SW 1271 (cell line): ENCODE measurements around the gene INAVA.
"Not testable (repeated sequence)": the region's sequence is repeated elsewhere in the genome, so short reads cannot be mapped to it uniquely, and the experiment has no call there.

Experiments used
- DNase-seq, 2 experiments: peaks; one replicate each; lab custom pipeline; 2025; lab: John Stamatoyannopoulos, UW

INAVA gene

DNA sequence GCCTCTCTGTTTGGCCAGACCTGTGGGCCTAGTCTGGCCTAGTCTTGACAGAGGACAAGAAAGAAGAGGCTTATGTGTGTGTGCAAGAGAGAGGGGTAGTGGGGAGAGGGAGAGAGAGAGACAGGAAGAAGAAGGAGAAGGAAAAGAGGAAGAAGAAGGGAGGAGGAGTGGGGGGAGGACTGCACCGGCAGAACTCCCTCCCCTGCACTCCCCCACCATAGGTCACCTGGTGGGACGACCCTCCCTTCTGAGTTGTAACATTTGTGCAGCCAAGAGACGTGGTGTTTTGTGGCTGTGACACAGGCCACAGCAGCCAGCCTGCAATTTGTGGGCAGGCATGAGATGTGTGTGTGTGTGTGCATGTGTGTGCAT lies 4.3 kb downstream of the INAVA start:
- no peak for DNase-seq

DNA sequence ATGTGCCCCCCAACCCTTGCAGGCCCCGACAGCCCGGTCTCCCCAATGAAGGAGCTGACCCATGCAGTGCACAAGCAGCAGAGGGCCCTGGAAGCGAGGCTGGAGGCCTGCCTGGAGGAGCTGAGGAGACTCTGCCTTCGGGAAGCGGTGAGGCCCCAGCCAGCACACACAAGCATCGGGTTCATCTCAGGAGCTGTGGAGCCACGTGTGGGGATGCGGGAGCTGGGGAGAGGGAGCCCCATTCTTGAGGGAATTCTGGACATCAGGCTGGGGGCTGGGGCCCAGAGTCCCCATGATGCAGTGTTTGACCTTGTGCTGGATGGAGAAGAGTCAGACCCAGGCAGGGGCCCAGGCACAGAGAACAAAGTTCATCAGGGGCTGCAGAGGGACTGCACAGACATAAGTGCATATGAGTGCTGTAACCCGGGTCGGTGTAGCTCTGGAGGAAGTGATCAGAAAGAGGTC lies 4.8 kb downstream of the INAVA start:
- DNase-seq: no peak

DNA sequence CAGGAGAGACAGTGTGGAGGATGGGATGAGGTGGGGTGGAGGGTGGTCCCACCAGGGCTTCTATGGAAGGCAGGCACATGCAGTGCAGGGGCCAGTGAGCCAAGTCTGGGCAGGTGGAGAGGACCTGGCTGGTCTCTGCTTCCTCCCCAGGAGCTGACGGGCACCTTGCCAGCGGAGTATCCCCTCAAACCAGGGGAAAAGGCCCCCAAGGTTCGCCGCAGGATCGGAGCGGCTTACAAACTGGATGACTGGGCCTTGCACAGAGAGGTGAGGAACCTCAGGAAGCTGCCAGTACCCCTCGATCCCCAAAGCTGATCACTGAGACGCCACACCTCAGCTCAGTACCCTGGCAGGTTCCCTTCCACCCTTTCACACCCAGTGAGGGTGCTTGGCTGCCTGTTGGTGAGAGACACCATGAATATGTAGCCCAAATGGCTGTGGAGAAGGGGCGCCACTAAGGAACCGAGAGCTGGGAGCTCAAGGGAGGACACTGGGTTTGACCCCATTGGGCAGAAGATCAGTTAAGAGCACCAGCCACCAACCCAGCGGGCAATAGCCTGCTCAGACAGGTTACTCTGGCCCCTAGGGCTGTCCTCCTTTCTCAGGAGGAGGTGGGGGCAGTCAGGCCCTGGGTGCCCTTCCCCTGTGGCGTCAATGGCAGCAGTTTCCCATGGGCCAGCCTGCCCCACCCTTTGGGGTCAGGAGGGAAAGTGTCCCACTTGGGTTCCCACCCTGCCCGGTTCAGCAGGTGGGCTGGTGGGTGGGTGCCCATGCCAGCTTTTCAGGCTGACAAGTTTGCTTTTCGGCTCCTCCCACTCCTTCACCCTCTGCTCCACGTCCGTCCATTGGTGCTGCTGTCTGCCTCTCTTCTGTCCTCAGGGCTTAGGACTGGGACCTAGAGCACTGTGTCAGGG lies 5.5 kb downstream of the INAVA start:
- DNase-seq: no peak

DNA sequence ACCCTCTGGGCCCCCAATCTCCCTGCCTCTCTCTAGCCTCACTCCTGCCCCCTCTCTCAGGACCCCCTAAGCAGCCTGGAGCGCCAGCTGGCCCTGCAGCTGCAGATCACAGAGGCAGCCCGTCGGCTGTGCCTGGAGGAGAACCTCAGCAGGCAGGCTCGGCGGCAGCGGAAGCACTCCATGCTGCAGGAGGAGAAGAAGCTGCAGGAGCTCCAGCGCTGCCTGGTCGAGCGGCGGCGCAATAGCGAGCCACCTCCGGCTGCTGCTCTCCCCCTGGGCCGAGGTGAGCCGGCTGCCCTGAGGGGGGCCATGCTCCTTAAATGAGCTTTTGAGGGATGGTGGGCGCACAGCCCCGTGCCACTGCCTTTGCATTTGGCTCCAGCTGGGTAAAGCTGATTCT lies 6.2 kb downstream of the INAVA start:
- DNase-seq: no peak

DNA sequence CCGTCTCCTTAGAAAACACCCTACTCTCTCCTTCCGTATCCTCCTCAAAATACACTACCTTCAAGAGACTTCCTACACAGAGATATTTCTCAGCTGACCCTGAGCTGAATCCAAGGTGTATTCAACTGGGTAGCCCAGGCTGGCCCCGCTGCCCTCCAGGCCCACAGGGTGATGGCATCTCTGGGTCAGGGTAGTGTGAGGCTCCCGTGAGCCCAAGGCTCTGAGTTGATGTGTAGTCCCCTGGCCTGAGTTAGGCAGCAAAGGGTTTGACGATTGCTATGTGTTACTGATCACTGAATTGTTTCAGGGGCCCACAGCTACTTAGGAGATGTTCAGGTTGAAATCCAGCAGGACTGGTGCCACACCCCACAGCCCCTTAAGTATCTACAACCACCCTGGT lies 6.7 kb downstream of the INAVA start:
- DNase-seq: no peak

DNA sequence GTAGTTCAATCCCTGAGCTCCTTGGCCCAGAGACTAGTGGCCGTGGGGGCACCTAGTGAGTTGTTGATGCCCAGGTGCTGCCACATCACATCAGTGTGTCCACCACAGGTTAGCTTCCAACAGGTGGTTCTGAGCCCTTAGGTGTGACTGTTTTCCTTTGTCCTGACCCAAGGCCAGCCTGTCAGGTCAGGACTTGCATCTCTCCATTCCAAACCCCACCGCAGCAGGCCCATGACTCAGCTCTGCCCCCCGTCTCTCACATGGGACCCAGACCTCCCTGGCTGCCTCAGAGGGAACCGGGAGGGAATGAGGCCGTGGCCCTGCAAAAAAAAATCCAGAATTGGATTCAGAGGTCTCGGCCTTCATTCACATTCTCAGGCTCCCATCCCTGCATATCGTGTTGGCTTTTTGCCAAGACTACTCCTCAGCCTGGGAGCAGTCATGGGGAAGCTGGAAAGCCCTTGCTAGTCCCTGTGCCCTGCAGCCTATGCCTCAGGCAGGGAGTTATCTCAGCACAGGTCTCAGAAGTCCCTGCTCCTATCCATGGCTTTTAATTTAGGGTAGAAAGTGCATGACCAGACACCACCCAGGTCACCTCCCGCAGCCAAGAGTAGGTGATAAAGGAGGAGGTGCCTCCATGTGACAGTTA lies 7.2 kb downstream of the INAVA start:
- no peak for DNase-seq

DNA sequence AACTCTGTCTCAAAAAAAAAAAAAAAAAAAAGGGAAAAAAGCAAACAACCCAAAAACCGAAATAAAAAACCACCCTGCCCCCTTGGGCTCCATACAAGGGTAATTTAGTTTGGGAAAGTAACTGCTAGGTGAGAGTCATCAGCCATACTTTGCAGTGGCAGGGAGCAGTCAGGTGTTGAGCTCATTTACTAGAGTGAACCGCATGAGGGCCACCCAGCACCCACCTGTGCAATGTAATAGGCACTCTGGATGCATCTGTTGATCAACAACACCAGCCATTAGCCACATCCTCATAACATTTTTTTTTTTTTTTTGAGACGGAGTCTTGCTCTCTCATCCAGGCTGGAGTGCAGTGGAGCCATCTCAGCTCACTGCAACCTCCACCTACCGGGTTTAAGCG lies 9.1 kb downstream of the INAVA start:
- DNase-seq: no peak

DNA sequence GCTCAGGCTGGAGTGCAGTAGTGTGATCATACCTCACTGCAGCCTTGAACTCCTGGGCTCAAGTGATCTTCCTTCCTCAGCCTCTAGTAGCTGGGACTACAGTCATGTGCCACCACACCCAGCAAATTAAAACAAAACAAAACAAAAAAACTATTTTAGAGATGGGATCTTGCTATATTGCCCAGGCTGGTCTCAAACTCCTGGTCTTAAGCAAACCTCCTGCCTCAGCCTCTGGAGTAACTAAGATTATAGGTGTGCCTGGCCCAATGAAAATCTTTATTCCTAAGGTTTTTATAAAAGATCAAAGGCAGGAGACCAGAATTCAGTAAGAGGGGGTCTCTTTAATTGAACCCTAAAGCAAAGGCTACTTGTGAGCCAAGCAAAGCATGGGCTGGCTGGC lies 10.1 kb downstream of the INAVA start:
- no peak for DNase-seq

DNA sequence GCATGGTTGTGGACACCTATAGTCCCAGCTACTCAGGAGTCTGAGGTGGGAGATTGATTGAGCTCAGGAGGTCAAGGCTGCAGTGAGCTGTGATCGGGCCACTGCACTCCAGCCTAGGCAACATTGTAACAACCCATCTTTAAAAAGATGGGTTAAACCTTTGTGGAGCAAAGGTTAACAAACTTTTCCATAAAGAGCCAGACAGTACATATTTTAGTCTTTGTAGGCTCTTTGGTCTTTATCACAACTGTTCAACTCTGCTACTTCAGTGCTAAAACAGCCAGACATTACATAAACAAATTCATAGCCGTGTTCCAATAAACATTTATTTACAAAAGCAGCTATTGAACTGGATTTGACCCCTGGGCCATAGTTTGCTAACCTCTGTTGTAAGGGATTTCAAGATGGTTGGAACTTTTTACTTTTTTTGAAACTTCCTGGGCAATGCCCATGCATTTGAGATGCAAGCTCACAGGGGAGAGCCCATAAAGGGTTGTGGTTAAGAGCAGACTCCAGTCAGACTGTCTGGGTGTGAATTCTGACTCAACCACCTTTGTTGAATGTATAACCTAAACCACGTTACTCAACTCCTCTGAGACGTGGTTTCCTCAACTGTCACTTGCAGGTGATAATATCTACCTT lies 10.8 kb downstream of the INAVA start:
- no peak for DNase-seq

DNA sequence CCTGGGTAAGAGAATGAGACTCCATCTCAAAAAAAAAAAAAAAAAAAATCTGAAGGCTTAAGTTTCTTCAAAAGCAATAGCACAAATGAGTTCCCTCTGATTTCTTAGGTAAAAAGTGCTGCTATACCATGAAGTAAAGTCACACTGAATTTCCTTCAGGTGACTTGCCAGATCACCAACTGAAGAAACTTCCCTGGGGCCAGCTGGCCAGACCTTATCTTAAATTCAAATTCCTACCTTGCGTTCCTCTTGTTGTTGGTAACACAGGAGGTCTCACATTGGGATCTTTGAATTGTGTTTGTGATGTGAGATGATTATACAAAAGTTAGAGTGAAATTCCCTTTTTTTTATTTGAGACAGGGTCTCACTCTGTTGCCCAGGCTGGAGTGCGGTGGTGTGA lies 11.8 kb downstream of the INAVA start:
- no peak for DNase-seq

DNA sequence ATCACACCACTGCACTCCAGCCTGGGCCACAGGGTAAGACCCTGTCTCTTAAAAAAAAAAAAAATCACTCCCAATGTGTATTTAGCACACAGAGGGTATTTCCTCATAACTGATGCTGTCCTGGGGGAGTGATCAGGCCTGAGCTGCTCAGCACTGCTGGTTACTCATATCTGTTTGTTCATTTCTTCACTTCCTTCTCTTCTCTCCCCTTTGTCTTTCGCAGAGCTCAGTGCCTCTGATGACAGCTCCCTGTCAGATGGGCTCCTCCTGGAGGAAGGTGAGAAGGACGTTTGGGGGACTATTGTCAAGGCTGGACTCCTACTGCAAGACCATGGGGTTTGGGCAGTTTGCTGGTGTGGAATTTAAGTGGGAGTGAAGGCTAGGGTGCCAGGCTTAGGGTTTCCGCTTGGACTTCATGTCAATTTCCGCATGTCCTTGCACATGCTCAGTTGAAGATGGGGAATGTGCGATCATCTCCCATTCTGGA lies 13.0 kb downstream of the INAVA start:
- DNase-seq: no peak

DNA sequence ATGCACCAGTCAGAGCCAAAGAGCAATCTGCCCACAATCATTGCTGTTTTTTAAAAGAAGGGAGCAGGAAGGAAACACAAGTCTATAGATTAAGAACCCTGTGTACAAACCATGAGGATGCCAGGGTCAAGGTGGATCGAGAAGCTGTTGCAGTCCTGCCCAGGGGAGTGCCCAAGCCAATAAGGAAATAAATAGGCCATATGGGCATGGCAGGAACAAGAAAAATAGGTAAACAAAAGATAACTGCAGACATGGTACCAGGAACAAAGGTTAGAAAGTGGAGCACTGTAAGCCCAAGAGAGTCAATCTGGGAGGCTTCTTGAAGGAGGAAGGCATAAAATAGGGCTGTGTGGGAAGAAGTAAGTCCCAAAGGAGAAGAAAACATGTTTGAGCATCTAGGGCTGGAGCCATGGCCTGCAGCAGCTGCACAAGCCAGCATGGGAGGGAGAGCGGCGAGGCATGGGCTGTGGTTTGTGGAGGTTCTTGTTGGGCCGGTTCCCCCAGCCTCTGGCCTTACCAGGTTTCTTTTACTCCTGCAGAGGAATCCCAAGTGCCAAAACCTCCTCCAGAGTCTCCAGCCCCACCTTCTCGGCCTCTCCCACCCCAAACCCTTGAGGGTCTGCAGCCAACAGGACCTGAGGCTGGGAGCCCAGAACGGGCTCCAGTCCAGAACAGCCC lies 13.6 kb downstream of the INAVA start:
- no peak for DNase-seq

DNA sequence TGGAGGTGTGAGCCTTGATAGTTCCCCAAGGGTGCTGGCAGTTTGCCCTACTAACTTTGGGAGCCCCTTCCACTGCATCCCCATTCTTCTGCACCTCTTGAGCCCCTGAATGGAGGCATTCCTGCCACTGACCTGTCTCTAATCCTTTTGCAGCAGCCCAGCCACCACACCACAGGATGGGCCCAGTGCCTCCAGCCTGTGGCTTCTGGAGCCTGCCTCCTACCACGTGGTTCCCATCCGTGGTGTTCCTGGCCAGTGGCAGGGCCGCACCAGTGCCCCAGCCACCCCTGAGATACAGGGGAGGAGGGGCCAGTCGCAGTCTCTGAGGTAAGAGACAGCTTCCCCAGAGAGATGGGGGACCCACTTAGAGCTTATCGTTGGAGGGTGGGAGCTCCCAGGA lies 14.4 kb downstream of the INAVA start:
- DNase-seq: no peak

DNA sequence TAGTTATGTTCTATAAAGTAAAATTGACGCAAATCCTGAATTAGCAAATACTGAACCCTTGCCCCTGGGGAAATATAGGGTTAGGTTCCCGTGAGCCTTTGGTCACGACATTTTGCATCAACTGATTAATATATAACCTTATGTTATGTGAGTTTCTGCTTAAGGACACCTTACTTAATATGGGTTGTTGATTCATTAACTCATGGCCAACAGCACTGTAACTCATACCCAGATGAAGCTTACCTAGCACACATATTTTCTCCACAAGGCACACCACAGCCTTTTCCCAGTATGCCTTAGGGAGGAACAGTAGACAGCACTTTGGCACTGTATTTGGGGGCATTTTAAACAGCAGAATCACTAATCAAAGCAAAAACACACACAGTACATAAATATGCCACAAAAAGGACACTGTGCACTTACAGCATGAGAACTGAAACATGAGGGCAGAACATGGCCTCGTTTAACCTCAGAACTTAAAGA lies 15.1 kb downstream of the INAVA start:
- DNase-seq: no peak

DNA sequence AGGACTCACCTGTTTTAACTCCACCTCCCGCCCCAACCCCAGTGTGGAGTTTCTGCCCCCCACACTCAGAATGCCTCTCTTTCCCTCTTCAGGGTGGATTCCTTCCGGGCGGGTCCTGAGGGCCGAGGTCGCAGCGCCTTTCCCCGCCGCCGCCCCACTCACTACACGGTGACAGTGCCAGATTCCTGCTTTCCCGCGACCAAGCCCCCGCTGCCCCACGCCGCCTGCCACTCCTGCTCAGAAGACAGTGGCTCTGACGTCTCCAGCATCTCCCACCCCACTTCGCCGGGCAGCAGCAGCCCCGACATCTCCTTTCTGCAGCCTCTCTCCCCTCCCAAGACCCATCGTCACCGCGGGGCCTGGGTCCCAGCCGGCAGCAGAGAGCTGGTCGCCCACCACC lies 16.7 kb downstream of the INAVA start:
- no peak for DNase-seq

DNA sequence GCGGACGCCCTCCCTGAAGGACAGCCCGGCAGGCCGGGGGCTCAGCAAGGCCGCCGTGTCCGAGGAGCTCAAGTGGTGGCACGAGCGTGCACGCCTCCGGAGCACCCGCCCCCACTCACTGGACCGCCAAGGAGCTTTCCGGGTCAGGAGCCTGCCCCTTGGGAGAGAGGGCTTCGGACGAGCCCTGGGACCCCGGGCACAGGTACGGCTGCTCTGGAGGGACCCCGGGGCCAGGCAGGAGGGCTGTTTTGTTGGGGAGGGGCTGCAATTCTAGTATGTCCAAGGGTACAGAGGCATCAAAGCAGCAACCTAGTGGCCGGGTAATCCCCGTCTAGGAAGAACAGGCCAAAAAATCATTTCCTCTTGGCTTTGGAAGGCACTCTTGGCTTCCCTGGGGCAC lies 17.2 kb downstream of the INAVA start:
- DNase-seq: not testable (repeated sequence)

DNA sequence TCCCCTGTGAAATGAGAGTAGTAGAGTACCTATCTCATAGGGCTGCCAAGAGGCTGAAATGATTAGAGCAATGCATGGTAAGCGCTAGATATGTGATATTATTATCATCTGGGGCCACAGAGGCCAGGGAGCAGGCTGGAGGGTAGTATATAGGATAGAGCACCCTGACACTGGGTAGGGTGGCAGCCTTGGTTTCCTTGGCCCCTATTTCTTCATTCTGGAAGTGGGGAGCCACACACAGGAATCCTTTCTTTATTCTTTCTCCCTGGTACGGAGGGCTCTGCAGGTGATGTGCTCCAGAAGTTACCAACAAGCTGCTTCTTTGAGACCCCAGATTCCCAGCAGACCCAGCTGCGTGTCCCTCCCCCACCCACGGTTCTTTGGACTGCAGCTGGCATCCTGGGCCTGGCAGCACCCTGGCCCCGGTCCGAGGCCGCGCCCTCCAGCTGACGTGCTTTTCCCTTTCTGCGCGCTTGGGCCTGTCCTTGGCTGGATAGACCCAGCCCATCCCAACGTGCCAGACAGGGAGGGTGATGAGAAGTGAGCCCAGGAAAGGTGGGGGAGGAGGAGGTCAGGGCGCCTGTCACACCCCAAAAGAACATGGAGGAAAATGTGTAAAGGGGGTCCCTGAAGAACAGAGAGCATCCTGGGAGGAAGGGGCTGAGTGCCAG lies 18.2 kb downstream of the INAVA start:
- DNase-seq: no peak

DNA sequence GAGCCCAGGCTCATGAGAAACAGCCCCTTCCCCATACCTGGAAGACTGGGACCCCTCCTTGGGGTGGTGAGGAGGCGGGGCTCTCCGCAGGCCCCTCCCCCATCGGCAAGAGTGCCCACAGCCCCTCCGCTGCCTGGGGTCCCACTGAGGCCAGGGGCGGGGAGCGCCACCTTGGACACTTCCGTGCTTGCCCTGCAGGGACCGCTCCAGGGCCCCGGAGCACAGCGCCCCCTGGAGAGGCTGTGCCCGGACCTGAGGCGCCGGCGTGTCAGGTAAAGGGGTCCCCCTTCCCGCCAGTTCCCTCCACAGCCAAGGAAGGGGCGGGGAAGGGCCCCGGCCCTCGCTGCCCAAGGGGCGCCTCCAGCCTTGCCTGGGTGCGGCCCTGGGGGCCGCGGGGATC lies 21.5 kb downstream of the INAVA start:
- DNase-seq: no peak

DNA sequence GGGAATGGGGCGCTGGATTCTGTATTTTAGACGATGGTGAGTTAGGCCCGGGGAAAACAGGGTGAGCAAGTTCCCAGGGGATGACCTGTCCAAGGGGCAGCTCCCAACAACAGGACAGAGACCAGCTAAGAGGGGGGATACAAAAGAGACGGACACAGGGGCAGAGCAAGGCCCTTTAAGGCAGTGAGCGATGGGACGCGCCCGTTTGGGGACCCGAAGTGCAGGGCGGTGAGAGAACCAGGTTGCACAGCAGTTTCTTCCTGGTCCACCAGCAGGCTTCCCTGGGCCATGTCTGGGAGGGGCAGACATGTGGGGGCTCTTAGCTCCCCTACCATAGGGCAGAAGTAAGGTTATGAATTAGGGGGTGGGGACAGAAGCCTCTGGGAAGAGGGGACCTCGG lies 22.0 kb downstream of the INAVA start:
- DNase-seq: no peak

DNA sequence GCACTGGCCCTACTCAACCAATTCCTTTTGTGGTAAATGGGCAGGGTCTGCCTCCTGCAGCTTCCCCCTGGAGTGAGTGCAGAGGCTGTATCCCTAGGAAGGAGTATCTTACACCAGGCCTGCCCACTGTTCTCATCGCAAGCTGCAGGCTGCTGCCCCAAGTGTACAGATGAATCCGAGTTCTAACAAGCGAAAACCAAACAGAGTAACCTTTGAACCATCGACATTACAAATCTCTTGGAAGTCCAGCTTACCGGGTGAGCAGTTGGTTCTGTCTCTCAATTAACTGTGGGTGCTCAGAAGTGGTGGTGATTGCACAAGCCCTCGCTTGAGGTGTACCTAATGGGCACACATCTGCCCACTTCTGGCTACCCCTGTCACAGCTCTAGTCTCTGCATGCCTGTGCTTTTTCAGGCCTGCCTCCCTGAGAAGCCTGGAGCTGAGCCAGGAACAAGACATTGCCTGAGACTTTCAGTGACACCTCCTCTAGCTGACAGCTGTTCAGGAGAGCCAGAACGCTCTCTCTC lies 22.7 kb downstream of the INAVA start:
- DNase-seq: no peak

DNA sequence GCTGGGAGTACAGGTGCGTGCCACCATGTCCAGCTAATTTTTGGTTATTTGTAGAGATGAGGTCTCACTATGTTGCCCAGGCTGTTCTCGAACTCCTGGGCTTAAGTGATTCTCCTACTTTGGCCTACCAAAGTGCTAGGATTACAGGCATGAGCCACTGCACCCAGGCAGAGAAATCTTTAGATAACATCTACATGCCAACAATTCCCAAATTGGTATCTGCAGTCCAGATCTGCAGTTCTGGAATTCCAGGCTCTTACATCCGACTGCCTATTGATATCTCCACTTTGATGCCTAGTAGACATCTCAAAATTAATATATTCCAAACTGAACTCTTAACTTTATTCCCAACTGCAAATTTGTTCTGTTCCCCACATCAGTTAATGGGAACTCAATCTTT lies 23.3 kb downstream of the INAVA start:
- no peak for DNase-seq
